ENCODE data around the gene ESR2.
"Not testable (repeated sequence)": the region's sequence is repeated elsewhere in the genome, so short reads cannot be mapped to it uniquely, and the experiment has no call there.

ESR2 gene

DNA sequence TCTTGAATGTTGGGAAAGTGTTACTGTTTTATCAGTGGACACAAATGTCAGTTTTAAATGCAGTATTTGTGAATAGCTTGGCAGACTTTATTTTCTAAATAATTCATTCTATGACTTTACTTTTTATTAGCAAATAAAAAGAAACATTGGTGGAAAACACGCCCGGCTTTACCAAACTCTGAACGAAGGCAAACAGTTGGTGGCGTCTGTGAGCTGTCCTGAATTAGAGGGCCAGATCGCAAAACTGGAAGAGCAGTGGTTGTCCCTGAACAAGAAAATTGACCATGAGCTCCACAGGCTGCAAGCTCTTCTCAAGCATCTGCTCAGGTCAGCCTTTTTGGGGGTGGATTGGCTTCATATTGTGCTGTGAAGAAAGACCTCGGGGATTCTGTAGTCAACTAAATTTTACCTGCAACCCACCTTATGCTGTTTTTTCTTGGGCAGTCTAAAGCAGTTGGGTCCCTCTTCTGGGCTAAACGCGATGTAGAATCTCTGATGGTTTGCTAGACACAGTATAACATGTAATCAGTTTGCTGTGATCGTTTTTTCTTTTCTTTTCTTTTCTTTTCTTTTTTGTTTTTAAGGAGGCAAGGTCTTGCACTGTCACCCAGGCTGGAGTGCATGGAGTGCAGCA, 156.4 kb downstream of the ESR2 start:
- DNase-seq (ENCODE audit: low read depth) = no peak

DNA sequence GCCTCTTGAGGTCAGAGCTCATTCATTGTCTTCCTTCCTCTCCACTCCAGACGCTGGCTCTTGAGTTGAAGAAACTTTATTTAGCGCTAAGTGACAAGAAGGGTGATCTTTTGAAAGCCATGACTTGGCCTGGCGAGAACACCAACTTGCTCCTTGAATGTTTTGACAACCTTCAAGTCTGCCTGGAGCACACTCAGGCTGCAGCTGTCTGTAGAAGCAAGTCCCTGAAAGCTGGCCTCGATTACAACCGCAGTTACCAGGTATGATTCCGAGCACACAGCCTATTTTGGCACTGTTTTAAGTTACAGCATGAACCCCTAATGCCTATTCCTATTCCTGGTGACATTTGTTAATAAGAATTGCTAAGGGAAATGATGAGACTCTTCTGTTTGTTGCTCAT, 167.6 kb downstream of the ESR2 start:
- no peak for DNase-seq (ENCODE audit: low read depth)

DNA sequence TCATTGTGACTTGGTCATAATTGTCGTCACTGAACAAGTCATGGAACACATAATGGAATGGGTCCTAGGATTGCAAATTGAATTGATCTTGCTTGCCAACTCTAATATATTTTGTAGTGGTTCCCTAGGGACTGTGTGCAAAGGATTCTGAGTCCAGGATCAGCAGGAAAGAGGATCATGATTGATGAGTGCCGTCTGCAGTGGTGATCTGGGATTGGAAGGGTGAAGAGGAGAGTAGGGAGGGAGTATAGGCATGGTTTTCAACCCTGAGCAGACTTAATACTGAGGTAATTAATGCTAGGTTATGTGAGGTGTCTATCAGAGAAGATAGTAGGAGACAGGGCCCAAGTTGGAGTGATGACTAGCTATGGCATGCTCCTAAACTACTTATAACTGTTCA, 168.9 kb downstream of the ESR2 start:
- DNase-seq (ENCODE audit: low read depth) = no peak

DNA sequence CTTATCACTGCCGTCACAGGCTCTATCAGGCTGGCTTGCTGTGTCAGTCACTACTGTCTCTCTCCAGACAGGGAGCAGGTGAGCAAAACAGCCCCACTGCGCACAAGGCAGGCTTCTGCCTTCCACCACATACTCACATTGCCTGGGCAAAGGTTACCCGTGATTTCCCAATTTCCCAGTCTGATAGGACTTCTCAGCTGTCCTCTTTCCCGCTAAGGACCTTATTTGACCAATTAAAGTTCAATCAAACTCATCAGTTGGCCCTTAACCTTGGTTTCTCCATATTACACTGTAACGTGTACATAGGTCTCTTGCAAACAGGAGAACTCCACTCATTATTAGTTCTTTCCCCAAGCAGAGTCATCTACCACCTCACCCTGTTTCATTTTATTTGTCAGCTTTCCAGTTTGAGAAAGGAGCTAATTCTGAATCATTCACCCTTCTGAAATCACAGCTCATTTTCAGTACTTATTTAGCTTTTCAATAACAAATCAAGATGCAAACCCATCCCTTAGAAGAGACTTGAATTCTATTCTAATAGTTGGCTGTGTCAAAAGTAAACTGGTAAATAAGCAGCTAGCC, 170.8 kb downstream of the ESR2 start:
- DNase-seq (ENCODE audit: low read depth) = no peak

DNA sequence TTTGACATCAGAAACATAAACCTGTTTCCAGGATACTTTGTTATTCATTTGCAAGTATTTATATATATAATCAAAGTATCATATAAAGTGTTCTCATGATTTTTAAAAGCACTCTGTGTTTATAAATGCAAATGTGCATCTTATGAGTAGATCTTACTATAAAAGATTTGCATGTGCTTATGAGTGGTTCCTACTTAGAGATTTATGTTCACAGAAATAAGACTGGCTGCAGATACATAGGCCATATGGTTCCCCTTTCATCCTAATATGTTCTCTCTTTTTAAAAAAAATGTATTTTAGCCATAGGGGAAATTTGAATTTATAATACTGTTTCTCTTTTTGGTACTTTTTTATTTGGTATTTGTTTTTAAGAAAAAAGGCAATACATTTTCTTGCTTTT, 174.2 kb downstream of the ESR2 start:
- no peak for DNase-seq (ENCODE audit: low read depth)

DNA sequence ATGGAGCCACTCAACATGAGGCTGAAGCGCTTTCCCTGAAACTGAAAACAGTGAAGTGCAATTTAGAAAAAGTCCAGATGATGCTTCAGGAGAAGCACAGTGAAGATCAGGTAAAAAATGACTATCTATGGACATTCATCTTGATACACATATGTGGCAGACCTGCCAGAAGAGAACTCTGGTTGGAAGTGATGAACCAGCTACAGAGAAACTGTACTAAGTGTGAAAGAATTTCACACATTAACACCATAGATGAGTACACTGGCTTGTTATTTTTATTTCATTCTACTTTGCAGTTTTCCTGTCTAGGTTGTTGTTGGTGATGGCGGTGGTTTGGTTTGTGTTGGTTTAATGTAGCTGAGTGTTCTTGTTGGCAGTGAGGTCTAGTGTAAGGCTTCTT, 174.7 kb downstream of the ESR2 start:
- DNase-seq (ENCODE audit: low read depth) = no peak

DNA sequence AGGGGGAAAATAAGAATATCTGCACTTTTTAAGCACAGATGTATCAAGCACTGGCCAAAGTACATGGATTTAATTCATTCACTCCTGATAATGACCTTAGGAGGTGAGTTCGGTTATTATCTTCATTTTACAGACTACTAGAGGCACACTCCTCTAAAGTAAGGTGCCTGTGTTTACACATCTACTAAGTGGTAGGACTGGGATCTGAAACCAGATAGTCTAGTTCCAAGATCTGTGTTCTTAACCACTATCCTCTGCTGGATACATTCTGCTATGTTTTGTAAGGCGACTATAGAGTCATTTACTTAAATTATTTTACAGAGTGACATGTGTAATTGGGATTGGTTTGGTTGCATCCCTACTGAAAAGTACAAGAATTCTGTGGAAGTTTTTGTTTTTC, 175.3 kb downstream of the ESR2 start:
- DNase-seq (ENCODE audit: low read depth) = no peak

DNA sequence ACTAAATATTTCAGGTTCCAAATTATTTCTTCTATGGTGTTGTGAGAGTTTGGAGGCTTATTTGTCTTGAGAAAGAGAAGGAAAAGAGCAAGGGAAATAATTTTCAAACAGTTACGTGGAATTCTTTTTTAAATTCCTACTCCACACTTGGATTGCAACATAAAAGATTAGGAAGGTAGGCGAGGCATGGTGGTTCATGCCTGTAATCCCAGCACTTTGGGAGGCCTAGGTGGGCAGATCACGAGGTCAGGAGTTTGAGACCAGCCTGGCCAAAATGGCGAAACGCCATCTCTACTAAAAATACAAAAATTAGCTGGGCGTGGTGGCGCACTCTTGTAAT, 175.8 kb downstream of the ESR2 start:
- DNase-seq (ENCODE audit: low read depth) = not testable (repeated sequence)

DNA sequence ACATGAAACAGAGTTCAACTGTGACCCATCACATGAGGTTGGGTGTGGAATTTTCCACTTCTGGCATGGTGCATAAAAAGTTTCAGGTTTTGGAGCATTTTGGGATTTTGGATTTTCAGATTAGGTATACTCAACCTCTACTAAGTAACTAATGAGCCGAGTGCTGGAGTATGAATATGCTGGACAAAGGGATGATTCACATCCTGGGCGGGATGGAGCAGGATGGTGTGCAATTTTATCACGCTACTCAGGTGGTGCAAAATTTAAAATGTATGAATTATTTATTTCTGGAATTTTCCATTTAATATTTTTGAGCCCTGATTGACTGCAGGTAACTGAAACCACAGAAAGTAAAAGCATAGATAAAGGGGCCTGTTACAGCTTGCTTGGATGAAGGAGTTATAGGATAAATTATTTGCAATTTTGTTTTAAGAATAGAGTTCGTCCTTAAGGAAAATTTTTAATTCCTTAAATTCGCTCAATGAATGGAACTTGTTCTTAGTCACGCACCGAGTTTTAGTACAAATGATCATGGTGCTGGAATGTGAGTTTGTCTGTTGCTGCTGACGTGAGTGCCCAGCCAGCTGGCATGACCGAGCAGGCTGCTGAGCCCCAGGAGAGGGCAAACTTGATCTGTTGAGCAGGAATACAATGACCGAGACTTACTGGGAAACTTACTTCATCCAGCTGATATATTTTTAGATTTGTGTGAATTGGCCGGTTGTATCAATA, 176.3 kb downstream of the ESR2 start:
- DNase-seq (ENCODE audit: low read depth) = no peak

DNA sequence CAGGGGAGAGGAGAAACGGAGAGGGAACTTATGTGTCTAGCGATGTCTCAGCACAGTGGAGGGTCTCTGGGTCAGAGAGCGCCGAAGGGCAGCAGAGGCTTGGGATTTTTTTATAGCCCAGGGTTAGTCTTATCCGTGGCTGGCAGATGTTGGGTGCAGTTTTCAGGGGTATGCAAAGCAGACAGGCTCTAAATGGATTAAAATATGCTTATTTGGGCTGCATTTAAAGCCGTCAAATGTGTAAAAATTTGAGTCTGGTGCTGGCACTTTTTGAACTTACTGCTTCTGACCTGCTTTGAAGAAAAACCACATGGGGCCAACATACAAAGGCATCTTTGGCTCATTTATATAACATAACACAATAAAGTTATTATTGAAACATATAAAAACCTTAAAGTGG, 178.8 kb downstream of the ESR2 start:
- no peak for DNase-seq (ENCODE audit: low read depth)

DNA sequence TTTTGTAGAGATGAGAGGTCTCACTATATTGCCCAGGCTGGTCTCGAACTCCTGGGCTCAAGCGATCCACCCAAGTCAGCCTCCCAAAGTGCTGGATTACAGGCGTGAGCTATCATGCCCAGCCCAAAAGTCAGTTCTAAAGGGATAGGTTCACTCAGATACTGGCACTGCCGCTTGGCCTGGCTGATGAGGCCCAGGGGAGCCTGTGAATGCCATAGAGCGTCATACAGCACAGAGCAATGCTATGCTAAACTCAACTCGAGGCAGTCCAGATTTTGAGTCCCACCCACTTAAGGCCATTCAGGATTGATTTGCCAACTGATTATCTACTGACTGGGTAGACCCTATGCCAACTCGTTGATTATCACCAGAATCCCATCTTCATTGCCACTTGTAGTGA, 179.4 kb downstream of the ESR2 start:
- no peak for DNase-seq (ENCODE audit: low read depth)

DNA sequence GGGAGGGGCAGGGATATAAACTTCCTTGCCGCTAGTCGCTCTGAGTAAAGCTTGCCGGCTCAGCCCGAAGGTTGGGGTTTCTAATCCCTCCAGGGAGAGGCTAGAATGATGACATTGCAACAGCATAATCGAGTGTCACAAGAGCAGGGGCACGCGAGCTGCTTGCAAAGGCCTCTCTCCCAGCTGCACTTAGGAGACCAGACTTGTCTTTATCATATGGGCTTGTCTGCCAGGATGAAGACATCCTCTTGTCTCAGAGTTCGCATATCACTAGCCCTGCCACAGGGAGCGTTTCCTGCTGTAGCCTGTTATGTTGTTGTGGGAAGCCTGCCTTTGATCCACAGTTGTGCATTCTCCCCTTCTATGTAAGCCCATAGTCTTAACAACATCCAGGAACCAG, 180.0 kb downstream of the ESR2 start:
- DNase-seq (ENCODE audit: low read depth) = no peak

DNA sequence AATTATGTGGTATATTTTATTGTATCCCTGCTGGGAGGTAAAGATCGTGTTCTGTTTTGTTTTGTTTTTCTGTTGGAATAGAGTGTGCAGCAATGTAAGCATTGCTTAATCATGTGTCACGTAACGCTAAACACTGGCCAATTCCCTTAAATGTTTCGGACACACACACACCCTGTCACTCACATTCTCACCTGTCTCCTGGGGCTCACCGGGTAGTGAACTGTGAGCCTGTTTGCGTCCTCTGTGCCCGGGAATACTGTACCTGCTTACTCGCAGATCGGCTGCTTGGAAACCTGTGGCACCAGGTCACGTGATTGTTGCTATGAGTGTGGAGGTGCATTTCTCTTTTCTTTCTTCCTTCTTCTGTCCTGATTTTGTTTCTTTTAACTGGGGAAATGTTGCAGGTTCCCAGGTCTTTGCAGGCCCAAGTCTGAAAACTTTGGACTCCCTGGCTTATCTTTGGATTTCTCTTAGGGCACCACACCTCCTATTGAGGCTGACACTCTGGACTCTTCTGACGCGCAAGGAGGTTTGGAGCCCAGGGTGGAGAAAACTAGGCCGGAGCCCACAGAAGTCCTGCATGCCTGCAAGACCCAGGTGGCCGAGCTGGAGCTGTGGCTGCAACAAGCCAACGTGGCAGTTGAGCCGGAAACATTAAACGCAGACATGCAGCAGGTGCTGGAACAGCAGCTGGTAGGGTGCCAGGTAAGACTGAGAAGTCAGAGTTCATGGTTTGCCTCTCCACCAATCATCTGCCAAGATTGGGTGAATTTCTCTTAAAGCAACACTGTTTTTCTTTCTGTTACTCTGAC, 181.1 kb downstream of the ESR2 start:
- DNase-seq (ENCODE audit: low read depth) = no peak

DNA sequence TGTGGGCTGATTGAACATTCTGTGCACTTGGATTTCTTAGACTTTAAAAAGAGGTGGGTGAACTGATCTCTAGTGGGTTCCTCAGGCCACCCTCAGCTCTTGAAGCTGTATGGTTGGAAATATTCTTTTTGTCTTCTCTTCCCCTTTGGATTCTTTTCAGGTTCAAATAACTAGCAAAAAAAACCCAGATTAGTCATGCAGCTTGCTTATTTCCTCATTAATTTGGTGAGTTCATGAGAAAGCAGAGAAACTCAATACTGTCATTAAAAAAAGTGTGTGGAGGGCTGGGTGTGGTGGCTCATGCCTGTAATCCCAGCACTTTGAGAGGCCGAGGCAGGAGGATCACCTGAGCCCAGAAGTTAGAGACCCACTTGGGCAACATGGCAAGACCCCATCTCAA, 183.4 kb downstream of the ESR2 start:
- no peak for DNase-seq (ENCODE audit: low read depth)

DNA sequence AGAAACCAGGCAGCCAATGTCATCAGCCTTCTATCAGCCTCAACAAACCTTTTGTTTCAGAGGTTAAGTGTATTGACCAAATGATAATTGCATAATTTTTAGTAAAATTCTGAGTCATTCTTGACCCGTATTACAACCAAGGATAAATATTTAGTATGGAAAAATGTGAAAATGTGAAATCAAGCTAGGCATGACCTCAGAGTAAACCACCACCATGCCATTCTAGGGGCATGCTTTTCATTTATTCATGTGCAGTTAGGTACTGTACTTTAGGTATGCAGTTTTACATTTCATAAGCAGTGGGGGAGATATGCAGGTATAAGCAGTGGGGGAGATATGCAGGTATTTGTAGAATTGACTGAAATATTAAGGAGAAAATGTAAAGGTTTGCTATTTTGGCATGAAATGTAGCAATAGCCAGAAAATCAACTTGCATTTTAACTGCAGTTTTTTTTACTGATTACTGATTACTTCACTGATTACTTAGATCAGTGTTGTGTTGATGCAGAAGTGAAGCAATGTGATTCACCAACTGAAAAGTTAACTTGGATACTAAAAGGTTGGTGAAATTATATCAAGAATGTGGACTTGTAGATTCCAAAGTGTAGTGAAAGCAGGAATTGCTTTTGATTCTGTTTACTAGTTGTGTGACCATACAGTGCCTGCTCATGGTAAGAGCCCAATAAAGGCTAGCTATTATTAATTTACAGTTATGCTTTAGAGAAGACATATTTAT, 184.2 kb downstream of the ESR2 start:
- DNase-seq (ENCODE audit: low read depth) = no peak

DNA sequence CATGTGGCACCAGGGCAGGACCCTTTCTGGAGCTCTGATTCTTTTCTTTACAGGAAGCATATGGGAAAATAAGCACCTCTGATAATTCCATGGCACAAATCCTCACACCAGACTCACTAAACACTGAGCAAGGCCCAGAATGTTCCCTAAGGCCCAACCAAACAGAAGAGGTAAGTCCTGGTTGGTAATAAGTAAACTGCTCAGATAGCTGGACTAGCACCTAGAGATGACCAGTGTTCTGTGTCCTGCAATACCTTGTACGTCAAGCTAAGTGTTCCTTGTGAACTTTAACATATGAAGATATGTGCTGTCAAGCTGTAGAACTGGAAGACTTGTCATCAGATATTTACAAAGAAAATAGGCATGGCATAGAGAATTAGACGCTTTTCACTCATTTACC, 186.7 kb downstream of the ESR2 start:
- DNase-seq (ENCODE audit: low read depth) = no peak

DNA sequence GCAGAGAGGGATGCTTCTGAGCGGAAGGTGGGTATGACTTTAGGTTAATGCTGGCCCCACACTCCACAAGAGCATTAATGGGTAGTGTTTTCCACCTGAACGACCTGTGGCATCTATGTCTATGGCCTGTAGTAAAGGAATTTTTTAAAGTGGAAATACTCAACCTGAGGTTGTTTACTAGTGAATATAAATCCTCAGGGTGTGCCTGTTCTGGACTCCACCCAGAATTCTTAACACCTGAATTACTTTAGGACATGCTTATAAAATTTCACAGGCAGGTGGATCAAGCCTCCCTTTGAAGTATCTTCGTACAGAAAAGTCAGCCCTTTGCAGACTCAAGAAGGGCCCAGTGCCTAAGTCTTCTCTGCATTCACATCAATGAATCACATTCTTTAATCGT, 196.1 kb downstream of the ESR2 start:
- no peak for DNase-seq (ENCODE audit: low read depth)

DNA sequence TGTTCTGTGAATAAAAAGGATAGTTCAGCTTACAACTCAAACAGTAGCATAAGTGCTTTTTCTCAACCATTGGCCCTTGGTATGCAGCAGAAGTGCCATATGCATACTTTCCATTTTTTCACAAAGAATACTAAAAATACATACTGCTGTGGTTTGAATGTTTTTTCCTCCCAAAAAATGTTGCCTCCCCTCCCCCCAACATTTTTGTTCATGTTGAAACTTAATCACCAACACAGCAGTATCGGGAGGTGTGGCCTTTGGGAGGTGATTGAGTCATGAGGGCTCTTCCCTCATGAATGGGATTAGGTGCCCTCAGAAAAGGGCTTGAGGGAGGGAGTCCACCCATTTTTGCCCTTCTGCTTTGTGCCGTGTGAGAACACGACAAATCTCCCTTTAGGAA, 198.6 kb downstream of the ESR2 start:
- no peak for DNase-seq (ENCODE audit: low read depth)

DNA sequence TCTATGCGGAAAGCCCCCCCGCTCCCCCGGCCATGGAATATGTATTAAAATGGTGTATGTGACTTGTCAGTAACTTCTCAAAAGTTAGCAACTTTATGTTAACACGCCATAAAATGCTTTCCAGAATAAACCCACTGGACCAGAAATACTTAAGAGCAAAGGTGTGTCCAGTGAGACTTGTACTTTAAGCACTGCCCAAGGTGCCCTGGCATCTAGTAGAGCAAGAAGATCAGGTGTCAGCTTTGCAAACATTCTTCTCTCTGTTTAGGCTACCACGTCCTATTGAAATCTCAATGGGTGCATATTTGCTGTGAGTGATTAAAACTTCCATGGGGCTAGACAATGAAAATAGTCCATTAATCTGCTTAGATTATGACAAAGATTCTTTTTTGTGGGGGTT, 201.2 kb downstream of the ESR2 start:
- DNase-seq (ENCODE audit: low read depth) = no peak

DNA sequence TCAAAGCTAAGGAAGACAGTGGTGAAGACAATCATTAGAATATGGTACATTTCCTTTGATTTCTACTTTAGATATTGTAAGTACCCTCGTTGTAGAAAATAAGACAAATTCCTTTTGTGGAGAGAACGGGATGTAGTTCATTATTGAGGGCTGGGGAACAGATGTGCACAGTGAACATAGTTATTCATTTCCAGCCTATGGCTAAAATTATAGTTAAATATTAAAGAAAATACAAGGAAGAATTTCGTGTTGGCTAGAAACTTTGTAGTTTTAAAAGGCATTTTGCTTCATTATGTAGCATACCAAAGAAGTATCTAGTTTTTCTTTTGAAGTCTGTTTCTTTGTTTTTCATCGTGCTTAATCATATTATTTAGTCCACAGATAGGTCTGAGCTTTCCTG, 201.8 kb downstream of the ESR2 start:
- DNase-seq (ENCODE audit: low read depth) = no peak

DNA sequence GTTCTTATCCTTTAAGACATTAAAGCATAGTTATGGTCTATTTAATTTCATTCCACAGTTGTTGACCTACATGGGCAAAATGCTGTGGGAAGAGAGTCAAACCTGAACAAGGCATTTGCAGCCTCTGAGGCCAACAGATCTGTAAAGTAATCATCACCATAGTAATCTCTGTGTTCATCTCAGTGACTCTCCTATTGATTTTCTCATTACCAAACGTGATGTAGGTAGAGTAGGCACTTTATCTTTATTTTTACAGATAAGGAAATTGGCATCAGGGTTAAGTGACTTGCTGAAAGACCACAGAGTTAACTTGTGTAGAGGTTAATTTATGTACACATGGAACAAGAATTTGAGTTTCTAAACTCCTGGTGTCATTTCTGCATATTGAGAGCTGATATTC, 203.0 kb downstream of the ESR2 start:
- DNase-seq (ENCODE audit: low read depth) = no peak

DNA sequence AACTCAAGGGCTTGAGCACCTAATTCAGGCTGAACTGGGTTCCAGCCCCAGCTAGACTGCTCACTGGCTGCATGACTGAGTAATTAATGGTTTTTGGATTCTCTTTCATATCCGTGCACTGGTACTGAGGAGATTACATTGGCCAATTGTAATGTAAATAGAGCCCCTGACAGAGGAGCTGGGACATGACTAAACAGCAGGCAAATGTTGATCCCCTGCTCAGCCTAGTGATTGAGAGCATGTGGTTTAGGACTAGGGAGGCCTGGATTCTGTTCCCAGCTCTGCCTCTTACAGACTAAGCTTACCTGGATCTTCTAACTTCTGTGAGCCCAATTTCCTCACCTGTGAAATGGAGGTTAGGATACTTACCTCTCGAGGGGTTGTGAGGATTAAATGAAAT, 204.3 kb downstream of the ESR2 start:
- DNase-seq (ENCODE audit: low read depth) = no peak

DNA sequence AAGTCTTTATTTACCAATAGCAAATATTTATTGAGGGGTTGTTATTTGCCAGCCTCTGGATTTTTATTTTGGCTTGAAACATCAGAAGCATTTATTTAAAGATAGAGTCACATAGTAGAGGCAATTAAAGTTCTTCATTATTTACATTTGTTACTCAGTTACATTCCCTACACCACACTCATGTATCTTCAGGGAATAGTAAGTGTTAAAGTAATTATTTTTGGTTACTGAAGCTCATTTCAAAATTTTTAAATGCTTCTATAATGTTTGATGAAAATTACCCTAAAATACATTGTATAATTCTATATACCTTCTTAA, 205.6 kb downstream of the ESR2 start:
- DNase-seq (ENCODE audit: low read depth) = no peak

Measured in T follicular helper cell (primary cell).